ENCODE measurements around the gene RNASE13. TPM values are rescaled to one million over a fixed set of nuclear protein-coding genes. Genes with fewer than 3 reads are reported as not detected.

RNASE13 gene
- polyA plus RNA-seq, 1 experiment, result not detected

- POLR2A ChIA-PET, result no interaction called here
- CTCF ChIA-PET, result interaction anchor here (0.7 to 9.5 kb wide), 7 partner anchors 9 to 45 kb away, joined by 3 to 193 read pairs (median 5); partner anchors contain the start of gene ZNF219
- TF ChIP-seq CTCF (IDR thresholded peaks at IDR 0.05; ENCODE audit: insufficient read depth, low read depth, low read length), result no peak
- DNase-seq (ENCODE audit: low read depth), result no peak
- Histone ChIP-seq H3K4me3 (ENCODE audit: low read depth, low read length) (no peak overlapping the region), H3K36me3 (ENCODE audit: control insufficient read depth, insufficient read depth, low read length) (no peaks in the 10 kb centered on the region), H3K27me3 (ENCODE audit: control insufficient read depth, insufficient read depth, low read length) (no peaks in the 10 kb centered on the region)
Observed at GRCh38 chr14:21059842-21060613, 25.4 kb upstream of the RNASE13 start.

GRCh38 chr14:21058903-21059302, 24.3 kb upstream of the RNASE13 start:
- ChIA-PET POLR2A (no interaction called here), CTCF (interaction anchor here (0.6 to 3.3 kb wide), 4 partner anchors 19 to 198 kb away, joined by 3 to 18 read pairs (median 5); no protein-coding TSS in a partner anchor)
- DNase-seq (ENCODE audit: low read depth), result no peak
- Histone ChIP-seq H3K36me3 (ENCODE audit: control insufficient read depth, insufficient read depth, low read length) (no peaks in the 10 kb centered on the region), H3K27me3 (ENCODE audit: control insufficient read depth, insufficient read depth, low read length) (no peaks in the 10 kb centered on the region), H3K4me3 (ENCODE audit: low read depth, low read length) (no peak overlapping the region)
- no peak for TF ChIP-seq CTCF (IDR thresholded peaks at IDR 0.05; ENCODE audit: insufficient read depth, low read depth, low read length)

- H3K4me3 ChIP-seq (ENCODE audit: low read depth, low read length), result no peak within 1 kb of the TSS
- ChIA-PET CTCF (interaction anchor here (0.6 to 3.3 kb wide), 9 partner anchors 9 to 1176 kb away, joined by 3 to 18 read pairs (median 6); no protein-coding TSS in a partner anchor), POLR2A (no interaction called here)
- no peaks in the 10 kb centered on the region for H3K36me3 ChIP-seq (ENCODE audit: control insufficient read depth, insufficient read depth, low read length)
- no peaks in the 10 kb centered on the region for H3K27me3 ChIP-seq (ENCODE audit: control insufficient read depth, insufficient read depth, low read length)
- DNase-seq (ENCODE audit: low read depth), result no peak
- peak; percentile 39 for TF ChIP-seq CTCF (IDR thresholded peaks at IDR 0.05; ENCODE audit: insufficient read depth, low read depth, low read length)
Observed at GRCh38 chr14:21057803-21058675, 23.4 kb upstream of the RNASE13 start, which contains the start of gene RNASE8. Gene RNASE8, plus strand, starts transcription at chr14:21057822. Its CDS starts 71 bp downstream, at chr14:21057893.

GRCh38 chr14:21056520-21057163, 22.0 kb upstream of the RNASE13 start:
- TF ChIP-seq CTCF (IDR thresholded peaks at IDR 0.05; ENCODE audit: insufficient read depth, low read depth, low read length), result no peak
- CTCF ChIA-PET, result interaction anchor here (0.7 to 3.3 kb wide), 9 partner anchors 10 to 49 kb away, joined by 3 to 18 read pairs (median 5); no protein-coding TSS in a partner anchor
- no peak for DNase-seq (ENCODE audit: low read depth)
- no peaks in the 10 kb centered on the region for H3K36me3 ChIP-seq (ENCODE audit: control insufficient read depth, insufficient read depth, low read length)
- no peak overlapping the region for H3K4me3 ChIP-seq (ENCODE audit: low read depth, low read length)
- H3K27me3 ChIP-seq (ENCODE audit: control insufficient read depth, insufficient read depth, low read length), result no peaks in the 10 kb centered on the region
- POLR2A ChIA-PET, result no interaction called here
